H1 (cell line): ENCODE measurements around the gene SMYD3. TPM values are rescaled to one million over a fixed set of nuclear protein-coding genes. Genes with fewer than 3 reads are reported as not detected.

Experiments used
- CTCF ChIP-seq, 3 experiments: IDR thresholded peaks; 1 replicate in 2 of 3; 2 replicates in 1 of 3; pipeline versions ENCODE4 v1.5.1 to v1.6.1; 2011; ENCODE audit warnings: low read length in 3 of 3, mild to moderate bottlenecking in 3 of 3, inconsistent platforms in 2 of 3, low read depth in 1 of 3, moderate library complexity in 1 of 3; ENCODE audit not compliant: insufficient read depth in 1 of 3; ENCODE audit errors: control extremely low read depth in 1 of 3
- MAX ChIP-seq: IDR thresholded peaks from 2 replicates; pipeline ENCODE4 v1.6.1; 2012; ENCODE audit warnings: inconsistent platforms
- RFX5 ChIP-seq: IDR thresholded peaks from 2 replicates; pipeline ENCODE4 v1.6.1; 2011; ENCODE audit warnings: low read depth, low read length, improper control_type of control experiment, borderline replicate concordance
- RNF2 ChIP-seq: fragments of 200-900, 300-1000 bp; sonication (generic); IDR thresholded peaks from 2 replicates; pipeline ENCODE4 v1.7.1; 2016; ENCODE audit warnings: borderline replicate concordance, low read depth, mild to moderate bottlenecking, antibody characterized with exemption, low read length; ENCODE audit not compliant: poor library complexity, severe bottlenecking; ENCODE audit errors: missing control alignments
- SIX5 ChIP-seq: IDR thresholded peaks from 2 replicates; pipeline ENCODE4 v1.6.1; 2011; ENCODE audit warnings: mild to moderate bottlenecking, low read depth, low read length
- USF2 ChIP-seq: IDR thresholded peaks from 2 replicates; pipeline ENCODE4 v1.6.1; 2011; ENCODE audit warnings: low read length, improper control_type of control experiment
- polyA plus RNA-seq, 7 experiments: library from polyadenylated mRNA; depleted of rRNA in 3 of 7; stranded (reverse) in 5 of 7; unstranded in 2 of 7; fragments of >200 nt in 5 of 7; fragments of 200-250 nt in 2 of 7; gene quantifications; 1 replicate in 5 of 7; 2 replicates in 1 of 7; 4 replicates in 1 of 7; pipeline versions ENCODE4 v1.2.1 to v1.2.3, GENCODE V29; 2011 to 2013; ENCODE audit warnings: missing spikeins in 2 of 7, mixed read lengths in 2 of 7
- total RNA-seq: library from RNA; stranded (reverse); fragmentation: NEBNext Ultra II Directional; extraction: Animal tissue kit (Norgen Biotek cat#: 25700); gene quantifications from 2 replicates; pipeline ENCODE4 v1.2.1, GENCODE V29; 2021

The SMYD3 gene
- total and polyA plus RNA-seq, 2 of the 8 experiments (the other 6 are each of a cell fraction or from before 2014, with no cell fraction given) = 17.3 to 25.4 TPM

GRCh38 chr1:245807306-245807705, 699.8 kb downstream of the SMYD3 start (continued):
- TF ChIP-seq MAX = no peak
- TF ChIP-seq RNF2 = no peak
- TF ChIP-seq USF2 = no peak
- no peak for TF ChIP-seq SIX5
- TF ChIP-seq CTCF (IDR thresholded peaks at IDR 0.05; ENCODE audit: control extremely low read depth in 1 of 3, insufficient read depth in 1 of 3, low read depth in 1 of 3, low read length in 3 of 3) = no peak
- no peak for TF ChIP-seq RFX5
